ENCODE measurements around the gene ITSN1.

ITSN1 gene

DNA sequence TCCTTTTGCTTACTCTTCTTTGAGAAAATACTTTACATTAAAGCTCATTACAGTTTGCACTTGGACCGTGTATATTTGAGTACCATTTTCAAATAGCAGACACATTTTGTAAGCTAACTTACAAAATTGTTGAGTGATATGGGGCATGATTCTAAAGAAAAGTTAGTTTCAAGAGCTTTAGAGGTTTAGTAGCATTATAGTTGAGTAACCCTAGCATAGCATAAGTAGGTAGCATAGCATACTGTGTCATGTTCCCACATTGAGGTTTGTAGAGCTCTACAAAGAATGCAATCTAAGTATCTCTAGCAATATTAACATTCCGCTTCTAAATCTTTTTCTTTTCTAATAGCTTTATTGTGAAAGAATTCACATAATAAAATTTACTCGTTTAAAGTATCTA lies 92.0 kb downstream of the ITSN1 start:
- no peak overlapping the region for H3K4me3 ChIP-seq (ENCODE audit: control insufficient read depth, low read depth, low read length)
- TF ChIP-seq, protein P1, sequence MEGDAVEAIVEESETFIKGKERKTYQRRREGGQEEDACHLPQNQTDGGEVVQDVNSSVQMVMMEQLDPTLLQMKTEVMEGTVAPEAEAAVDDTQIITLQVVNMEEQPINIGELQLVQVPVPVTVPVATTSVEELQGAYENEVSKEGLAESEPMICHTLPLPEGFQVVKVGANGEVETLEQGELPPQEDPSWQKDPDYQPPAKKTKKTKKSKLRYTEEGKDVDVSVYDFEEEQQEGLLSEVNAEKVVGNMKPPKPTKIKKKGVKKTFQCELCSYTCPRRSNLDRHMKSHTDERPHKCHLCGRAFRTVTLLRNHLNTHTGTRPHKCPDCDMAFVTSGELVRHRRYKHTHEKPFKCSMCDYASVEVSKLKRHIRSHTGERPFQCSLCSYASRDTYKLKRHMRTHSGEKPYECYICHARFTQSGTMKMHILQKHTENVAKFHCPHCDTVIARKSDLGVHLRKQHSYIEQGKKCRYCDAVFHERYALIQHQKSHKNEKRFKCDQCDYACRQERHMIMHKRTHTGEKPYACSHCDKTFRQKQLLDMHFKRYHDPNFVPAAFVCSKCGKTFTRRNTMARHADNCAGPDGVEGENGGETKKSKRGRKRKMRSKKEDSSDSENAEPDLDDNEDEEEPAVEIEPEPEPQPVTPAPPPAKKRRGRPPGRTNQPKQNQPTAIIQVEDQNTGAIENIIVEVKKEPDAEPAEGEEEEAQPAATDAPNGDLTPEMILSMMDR (conservative IDR thresholded peaks at IDR 0.05; ENCODE audit: control insufficient read depth, insufficient read depth, low read depth, low read length): no peak
- no peak for DNase-seq (ENCODE audit: low read depth)

DNA sequence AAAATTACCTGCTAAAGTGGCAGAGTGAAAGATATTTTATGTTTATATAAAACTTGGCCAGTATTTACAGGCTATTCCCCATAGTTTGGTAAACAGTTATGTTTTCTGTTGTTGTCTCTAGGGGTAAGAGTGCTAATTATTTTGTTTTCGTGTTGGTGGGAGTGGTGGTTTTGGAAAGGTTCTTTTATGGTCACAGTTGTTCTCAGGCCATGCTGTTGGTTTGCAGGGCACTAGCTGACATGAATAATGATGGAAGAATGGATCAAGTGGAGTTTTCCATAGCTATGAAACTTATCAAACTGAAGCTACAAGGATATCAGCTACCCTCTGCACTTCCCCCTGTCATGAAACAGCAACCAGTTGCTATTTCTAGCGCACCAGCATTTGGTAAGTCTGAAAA lies 92.5 kb downstream of the ITSN1 start:
- no peak overlapping the region for H3K4me3 ChIP-seq (ENCODE audit: control insufficient read depth, low read depth, low read length)
- TF ChIP-seq, protein P1 (conservative IDR thresholded peaks at IDR 0.05; ENCODE audit: control insufficient read depth, insufficient read depth, low read depth, low read length): no peak
- no peak for DNase-seq (ENCODE audit: low read depth)

DNA sequence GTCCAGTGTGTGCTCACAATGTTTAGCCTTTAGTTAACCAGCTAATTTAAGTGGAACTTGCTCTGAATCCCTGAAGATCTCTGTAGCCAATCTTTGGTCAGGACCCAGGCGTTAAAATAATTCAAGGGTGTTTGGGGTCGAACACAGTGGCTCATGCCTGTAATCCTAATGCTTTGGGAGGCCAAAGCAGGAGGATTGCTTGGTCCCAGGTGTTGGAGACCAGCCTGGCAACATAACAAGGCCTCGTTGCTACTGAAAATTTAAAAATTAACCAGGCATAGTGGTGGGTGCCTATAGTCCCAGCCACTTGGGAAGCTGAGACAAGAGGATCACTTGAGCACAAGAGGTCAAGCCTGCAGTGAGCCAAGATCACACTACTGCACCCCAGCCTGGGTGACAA lies 94.3 kb downstream of the ITSN1 start:
- no peak for DNase-seq (ENCODE audit: low read depth)
- TF ChIP-seq, protein P1 (conservative IDR thresholded peaks at IDR 0.05; ENCODE audit: control insufficient read depth, insufficient read depth, low read depth, low read length): no peak
- no peak overlapping the region for H3K4me3 ChIP-seq (ENCODE audit: control insufficient read depth, low read depth, low read length)

DNA sequence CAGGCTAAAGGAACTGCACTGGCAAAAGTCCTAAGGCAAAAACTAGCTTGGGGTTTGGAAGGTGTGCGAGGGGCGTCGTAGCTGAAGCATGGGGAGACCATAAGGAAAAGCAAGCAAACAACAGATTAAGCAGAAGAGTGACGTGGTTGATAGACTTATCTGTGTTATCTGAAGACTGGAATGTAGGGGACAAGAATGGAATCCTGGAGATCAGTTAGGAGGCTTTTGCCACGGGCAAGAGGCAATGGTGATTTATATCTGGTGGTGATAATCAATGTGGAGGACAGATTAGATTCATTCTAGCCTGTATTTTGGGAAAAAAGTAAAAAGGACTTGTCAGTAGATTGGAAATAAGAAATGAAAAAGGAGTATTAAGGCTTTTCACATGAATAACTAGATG lies 97.4 kb downstream of the ITSN1 start:
- no peak overlapping the region for H3K4me3 ChIP-seq (ENCODE audit: control insufficient read depth, low read depth, low read length)
- TF ChIP-seq, protein P1 (conservative IDR thresholded peaks at IDR 0.05; ENCODE audit: control insufficient read depth, insufficient read depth, low read depth, low read length): no peak
- no peak for DNase-seq (ENCODE audit: low read depth)

DNA sequence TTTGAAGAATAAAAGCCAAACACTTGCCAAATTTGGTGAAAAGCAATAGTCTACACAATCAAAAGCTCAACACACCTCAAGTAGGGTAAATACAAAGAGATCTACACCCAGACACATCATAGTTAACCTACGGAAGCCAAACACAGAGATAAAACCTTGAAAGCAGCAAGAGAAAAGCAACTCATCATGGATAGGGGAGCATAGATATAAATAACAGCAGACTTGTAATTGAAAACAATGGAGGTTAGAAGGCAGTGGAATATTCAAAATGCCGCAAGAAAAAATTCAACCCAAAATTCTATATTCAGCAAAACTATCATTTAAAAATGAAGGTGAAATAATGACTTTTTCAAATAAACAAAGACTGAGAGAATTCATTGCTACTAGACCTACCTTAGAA lies 105.1 kb downstream of the ITSN1 start:
- DNase-seq (ENCODE audit: low read depth): no peak
- TF ChIP-seq, protein P1 (conservative IDR thresholded peaks at IDR 0.05; ENCODE audit: control insufficient read depth, insufficient read depth, low read depth, low read length): no peak
- H3K4me3 ChIP-seq (ENCODE audit: control insufficient read depth, low read depth, low read length): no peak overlapping the region

DNA sequence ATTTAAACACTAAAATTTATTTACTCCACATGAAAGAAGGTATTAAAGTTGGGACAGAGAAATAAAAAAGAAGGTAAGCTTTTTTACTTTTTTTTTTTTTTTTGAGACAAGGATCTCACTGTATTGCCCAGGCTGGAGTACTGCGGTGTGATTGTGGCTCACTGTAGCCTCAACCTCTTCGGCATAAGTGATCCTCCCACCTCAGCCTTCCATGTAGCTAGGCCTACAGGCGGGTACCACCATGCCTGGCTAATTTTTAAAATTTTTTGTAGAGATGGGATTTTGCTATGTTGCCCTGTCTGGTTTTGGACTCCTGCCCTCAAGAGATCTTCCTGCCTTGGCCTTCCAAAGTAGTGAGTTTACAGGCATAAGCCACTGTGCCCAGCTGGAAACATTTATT lies 106.6 kb downstream of the ITSN1 start:
- TF ChIP-seq, protein P1 (conservative IDR thresholded peaks at IDR 0.05; ENCODE audit: control insufficient read depth, insufficient read depth, low read depth, low read length): no peak
- DNase-seq (ENCODE audit: low read depth): no peak
- no peak overlapping the region for H3K4me3 ChIP-seq (ENCODE audit: control insufficient read depth, low read depth, low read length)

DNA sequence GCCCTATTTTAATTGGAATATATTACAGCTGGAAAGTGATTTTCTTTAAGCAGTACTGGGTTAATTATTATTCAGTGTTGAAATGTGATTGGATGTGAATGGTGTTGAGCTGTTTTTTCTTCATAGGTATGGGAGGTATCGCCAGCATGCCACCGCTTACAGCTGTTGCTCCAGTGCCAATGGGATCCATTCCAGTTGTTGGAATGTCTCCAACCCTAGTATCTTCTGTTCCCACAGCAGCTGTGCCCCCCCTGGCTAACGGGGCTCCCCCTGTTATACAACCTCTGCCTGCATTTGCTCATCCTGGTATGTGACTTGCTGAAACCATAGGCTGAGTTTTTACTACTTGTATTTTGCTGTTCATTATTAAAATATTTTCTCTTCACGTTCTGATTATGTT lies 107.7 kb downstream of the ITSN1 start:
- H3K4me3 ChIP-seq (ENCODE audit: control insufficient read depth, low read depth, low read length): no peak overlapping the region
- TF ChIP-seq, protein P1 (conservative IDR thresholded peaks at IDR 0.05; ENCODE audit: control insufficient read depth, insufficient read depth, low read depth, low read length): no peak
- DNase-seq (ENCODE audit: low read depth): no peak
